IMR-90 (cell line): ENCODE measurements around the gene SLC6A13. TPM values are rescaled to one million over a fixed set of nuclear protein-coding genes. Genes with fewer than 3 reads are reported as not detected.

Experiments
- ATAC-seq: fragments of 200-7000 bp; cut with Tn5 transposase; 2 replicates; pipeline ENCODE4 v1.9.1; 2020; ENCODE audit warnings: low read depth, mild to moderate bottlenecking, moderate library complexity
- BruUV-seq: library from RNA; stranded (reverse); fragments of 400-500 nt; replicated peaks from 2 replicates; lab custom pipeline; 2021; lab: Mats Ljungman, UMichigan
- CTCF ChIA-PET: fragments of 300-600 bp; formaldehyde crosslinking; extraction: SDS; loops from one replicate; lab custom pipeline; 2021; ENCODE audit warnings: antibody characterized with exemption; lab: Yijun Ruan, JAX
- POLR2A ChIA-PET: fragments of 300-600 bp; sonication (Branson Sonifier 250); formaldehyde crosslinking; loops from one replicate; lab custom pipeline; 2022; ENCODE audit warnings: antibody characterized with exemption; ENCODE audit not compliant: unreplicated experiment; lab: Charles Lee
- DNase-seq: peaks from one replicate; pipeline ENCODE4 v3.0.0; 2013
- H2AFZ ChIP-seq: replicated peaks from 2 replicates; pipeline ENCODE3; 2013; ENCODE audit warnings: low read length, mild to moderate bottlenecking; ENCODE audit not compliant: poor library complexity
- H2AK5ac ChIP-seq: 2 replicates; pipeline ENCODE4 v1.6.1; 2013; ENCODE audit warnings: low read depth, low read length, inconsistent platforms
- H2AK9ac ChIP-seq: replicated peaks from 2 replicates; pipeline ENCODE3; 2013; ENCODE audit warnings: mild to moderate bottlenecking, low read depth, low read length, moderate library complexity; ENCODE audit not compliant: poor library complexity
- H2BK120ac ChIP-seq: 2 replicates; pipeline ENCODE4 v1.6.1; 2013; ENCODE audit warnings: low read depth, low read length, inconsistent platforms
- H2BK15ac ChIP-seq: 3 replicates; pipeline ENCODE4 v1.6.1; 2013; ENCODE audit warnings: low read depth, low read length, inconsistent platforms
- H2BK20ac ChIP-seq: 2 replicates; pipeline ENCODE4 v1.6.1; 2013; ENCODE audit warnings: low read depth, mild to moderate bottlenecking, inconsistent platforms, low read length, moderate library complexity
- H2BK5ac ChIP-seq: 2 replicates; pipeline ENCODE4 v1.6.1; 2013; ENCODE audit warnings: mild to moderate bottlenecking, low read depth, low read length, inconsistent platforms; ENCODE audit not compliant: poor library complexity, severe bottlenecking
- H3K14ac ChIP-seq: replicated peaks from 2 replicates; pipeline ENCODE4 v1.6.1; 2013; ENCODE audit warnings: low read depth, low read length, inconsistent platforms
- H3K18ac ChIP-seq: 2 replicates; pipeline ENCODE4 v1.6.1; 2013; ENCODE audit warnings: low read depth, low read length, control low read depth
- H3K23ac ChIP-seq: 2 replicates; pipeline ENCODE4 v1.6.1; 2013; ENCODE audit warnings: low read depth, low read length, inconsistent platforms
- H3K27ac ChIP-seq: 2 replicates; pipeline ENCODE4 v1.5.1; 2013; ENCODE audit warnings: mild to moderate bottlenecking, control low read depth, low read length; ENCODE audit not compliant: insufficient read depth
- H3K27me3 ChIP-seq: 2 replicates; pipeline ENCODE4 v1.6.1; 2013; ENCODE audit warnings: low read length; ENCODE audit not compliant: control insufficient read depth, insufficient read depth
- H3K36me3 ChIP-seq: 2 replicates; pipeline ENCODE4 v1.6.1; 2013; ENCODE audit warnings: low read length, mixed read lengths; ENCODE audit not compliant: control insufficient read depth, insufficient read depth
- H3K4ac ChIP-seq: 2 replicates; pipeline ENCODE4 v1.6.1; 2013; ENCODE audit warnings: low read depth, low read length, inconsistent platforms
- H3K4me1 ChIP-seq: 2 replicates; pipeline ENCODE4 v1.6.1; 2013; ENCODE audit warnings: low read length, mixed read lengths; ENCODE audit not compliant: control insufficient read depth, insufficient read depth
- H3K4me2 ChIP-seq: 2 replicates; pipeline ENCODE4 v1.6.1; 2013; ENCODE audit warnings: low read depth, mild to moderate bottlenecking, control low read depth, low read length, moderate library complexity
- H3K4me3 ChIP-seq: 2 replicates; pipeline ENCODE4 v1.5.1; 2013; ENCODE audit warnings: low read depth, mild to moderate bottlenecking, control low read depth, low read length, moderate library complexity; ENCODE audit not compliant: insufficient read depth
- H3K56ac ChIP-seq: 2 replicates; pipeline ENCODE4 v1.6.1; 2013; ENCODE audit warnings: low read length, inconsistent platforms; ENCODE audit not compliant: insufficient read depth; ENCODE audit errors: extremely low read depth
- H3K79me1 ChIP-seq, 2 experiments: 2 replicates each; pipeline ENCODE4 v1.6.1; 2013; ENCODE audit warnings: low read length in 2 of 2, inconsistent platforms in 1 of 2, low read depth in 1 of 2
- H3K9ac ChIP-seq: 2 replicates; pipeline ENCODE4 v1.6.1; 2013; ENCODE audit warnings: low read depth, low read length, control low read depth
- H3K9me1 ChIP-seq: 2 replicates; pipeline ENCODE4 v1.6.1; 2013; ENCODE audit warnings: low read length, inconsistent platforms; ENCODE audit not compliant: insufficient read depth
- H3K9me3 ChIP-seq: 2 replicates; pipeline ENCODE4 v1.6.1; 2013; ENCODE audit warnings: low read length; ENCODE audit not compliant: control insufficient read depth, insufficient read depth
- H4K20me1 ChIP-seq: 2 replicates; pipeline ENCODE4 v1.6.1; 2013; ENCODE audit warnings: low read length, inconsistent platforms; ENCODE audit not compliant: insufficient read depth
- H4K5ac ChIP-seq: 2 replicates; pipeline ENCODE4 v1.6.1; 2013; ENCODE audit warnings: mild to moderate bottlenecking, low read depth, low read length, control low read depth
- H4K8ac ChIP-seq, 2 experiments: 2 replicates each; pipeline ENCODE4 v1.6.1; 2013; ENCODE audit warnings: low read depth in 2 of 2, low read length in 2 of 2, control low read depth in 1 of 2, inconsistent platforms in 1 of 2
- H4K91ac ChIP-seq: 2 replicates; pipeline ENCODE4 v1.6.1; 2013; ENCODE audit warnings: low read depth, low read length, inconsistent platforms; ENCODE audit not compliant: insufficient read depth
- CEBPB ChIP-seq: IDR thresholded peaks from 2 replicates; pipeline ENCODE4 v1.6.1; 2012; ENCODE audit warnings: low read depth, low read length, improper control_type of control experiment
- CHD1 ChIP-seq: IDR thresholded peaks from 2 replicates; pipeline ENCODE4 v1.6.1; 2012; ENCODE audit warnings: low read depth, low read length, improper control_type of control experiment
- FOS ChIP-seq: fragments of 150-350 bp; IDR thresholded peaks from 2 replicates; pipeline ENCODE4 v1.6.1; 2016; ENCODE audit warnings: low read depth, low read length
- MAZ ChIP-seq: IDR thresholded peaks from 2 replicates; pipeline ENCODE4 v1.6.1; 2012; ENCODE audit warnings: low read depth, mild to moderate bottlenecking, low read length, improper control_type of control experiment, moderate library complexity, borderline replicate concordance
- MXI1 ChIP-seq: IDR thresholded peaks from 2 replicates; pipeline ENCODE4 v1.6.1; 2012; ENCODE audit warnings: low read depth, mild to moderate bottlenecking, low read length, moderate library complexity, borderline replicate concordance
- POLR2A ChIP-seq: IDR thresholded peaks from 2 replicates; pipeline ENCODE4 v1.6.1; 2012; ENCODE audit warnings: mild to moderate bottlenecking, low read depth, low read length
- RCOR1 ChIP-seq: IDR thresholded peaks from 2 replicates; pipeline ENCODE4 v1.6.1; 2012; ENCODE audit warnings: mild to moderate bottlenecking, low read length, improper control_type of control experiment; ENCODE audit not compliant: insufficient replicate concordance
- RFX5 ChIP-seq: IDR thresholded peaks from 2 replicates; pipeline ENCODE4 v1.8.0; 2012; ENCODE audit warnings: low read depth, mild to moderate bottlenecking, low read length, moderate library complexity
- SMC3 ChIP-seq: fragments of 150-350 bp; IDR thresholded peaks from 2 replicates; pipeline ENCODE4 v1.6.1; 2016; ENCODE audit warnings: low read depth, mild to moderate bottlenecking, antibody characterized with exemption, low read length, moderate library complexity
- WGBS, 2 experiments: methylation state at CpG; one replicate each; pipeline versions ENCODE4 v1.1.5 to v1.1.7; 2013; ENCODE audit warnings: missing lambda C conversion rate in 2 of 2; ENCODE audit not compliant: insufficient read length in 1 of 2; ENCODE audit errors: extremely low coverage in 2 of 2; 5-methylcytosine and 5-hydroxymethylcytosine counted together
- dilution Hi-C: fragments of 300-500 bp; cut with HindIII; formaldehyde crosslinking; loops from one replicate; pipeline ENCODE4 v1.14.3; 2018; ENCODE audit warnings: low sequenced_read_pairs; ENCODE audit not compliant: unreplicated experiment
- in situ Hi-C: fragments of 300-500 bp; cut with MboI; formaldehyde crosslinking; loops from 3 replicates; pipeline ENCODE4 v1.14.3; 2019; ENCODE audit warnings: low sequenced_read_pairs, inconsistent platforms, mixed read lengths
- intact Hi-C: fragments of 100-400 bp; cut with micrococcal nuclease; formaldehyde crosslinking; loops from 2 replicates; pipeline ENCODE4 v1.10.0; 2022
- polyA plus RNA-seq, 3 experiments: library from polyadenylated mRNA; depleted of rRNA; stranded (reverse); fragments of >200 nt; gene quantifications; 2 replicates each; pipeline ENCODE4 v1.2.3, GENCODE V29; 2012; ENCODE audit warnings: low replicate concordance in 1 of 3
- total RNA-seq: library from RNA; depleted of rRNA; stranded (reverse); fragments of >200 nt; gene quantifications from 2 replicates; pipeline ENCODE4 v1.2.3, GENCODE V29; 2012
- TF ChIP-seq, protein P1 (sequence below): conservative IDR thresholded peaks from 2 replicates; pipeline ENCODE4 v1.5.1; 2012; ENCODE audit warnings: mild to moderate bottlenecking, low read depth, low read length, improper control_type of control experiment
- TF ChIP-seq, protein P2 (sequence below): fragments of 150-350 bp; IDR thresholded peaks from 2 replicates; pipeline ENCODE4 v1.6.1; 2016; ENCODE audit warnings: low read depth, mild to moderate bottlenecking, low read length, moderate library complexity, borderline replicate concordance

Gene SLC6A13
- total and polyA plus RNA-seq, 2 of the 4 experiments (the other 2 are of a cell fraction) = under 0.01 to 0.10 TPM

DNA sequence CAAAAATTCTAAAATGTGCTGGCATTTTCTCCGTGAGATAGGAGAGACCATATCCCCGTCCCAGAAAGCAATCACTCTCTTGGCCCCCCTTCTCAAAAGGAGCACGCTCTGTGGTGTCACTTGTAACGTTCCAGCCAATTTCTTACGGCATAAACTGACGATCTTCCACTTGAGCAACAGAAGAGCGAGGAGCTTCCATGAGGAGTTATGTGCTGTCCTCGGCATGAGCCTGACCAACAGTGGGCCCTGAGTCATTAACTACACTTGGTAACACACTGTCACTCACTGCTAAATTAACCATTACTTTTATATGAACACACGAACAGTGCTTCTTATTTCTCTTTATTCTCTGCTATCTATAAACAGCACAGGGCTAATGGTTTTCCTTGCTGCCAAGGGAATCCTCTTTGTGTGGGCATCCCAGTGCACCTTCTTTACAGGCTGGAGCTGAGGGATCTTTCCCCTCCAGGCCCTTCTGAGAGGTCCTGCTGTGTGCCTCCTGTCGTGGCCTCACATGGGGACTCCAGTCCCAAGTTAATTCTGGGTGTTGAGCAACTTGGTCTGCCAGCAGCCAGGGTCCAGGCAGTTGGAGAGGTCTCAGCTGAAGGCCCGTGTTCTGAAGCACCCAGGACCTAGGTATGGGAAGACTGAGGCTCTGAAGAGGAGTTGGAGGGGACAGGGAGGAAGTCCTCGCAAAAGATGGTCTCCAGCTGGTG, 9.4 kb downstream of the SLC6A13 start:
- dilution Hi-C loops = no loop called here
- H2AK5ac ChIP-seq = no peak overlapping the region
- no peak overlapping the region for H2BK20ac ChIP-seq
- peak overlapping the region; percentile 48 for H2AFZ ChIP-seq
- ATAC-seq (no peak), DNase-seq (no peak)
- no peak for TF ChIP-seq CEBPB
- TF ChIP-seq CHD1 = no peak
- TF ChIP-seq, protein P1, sequence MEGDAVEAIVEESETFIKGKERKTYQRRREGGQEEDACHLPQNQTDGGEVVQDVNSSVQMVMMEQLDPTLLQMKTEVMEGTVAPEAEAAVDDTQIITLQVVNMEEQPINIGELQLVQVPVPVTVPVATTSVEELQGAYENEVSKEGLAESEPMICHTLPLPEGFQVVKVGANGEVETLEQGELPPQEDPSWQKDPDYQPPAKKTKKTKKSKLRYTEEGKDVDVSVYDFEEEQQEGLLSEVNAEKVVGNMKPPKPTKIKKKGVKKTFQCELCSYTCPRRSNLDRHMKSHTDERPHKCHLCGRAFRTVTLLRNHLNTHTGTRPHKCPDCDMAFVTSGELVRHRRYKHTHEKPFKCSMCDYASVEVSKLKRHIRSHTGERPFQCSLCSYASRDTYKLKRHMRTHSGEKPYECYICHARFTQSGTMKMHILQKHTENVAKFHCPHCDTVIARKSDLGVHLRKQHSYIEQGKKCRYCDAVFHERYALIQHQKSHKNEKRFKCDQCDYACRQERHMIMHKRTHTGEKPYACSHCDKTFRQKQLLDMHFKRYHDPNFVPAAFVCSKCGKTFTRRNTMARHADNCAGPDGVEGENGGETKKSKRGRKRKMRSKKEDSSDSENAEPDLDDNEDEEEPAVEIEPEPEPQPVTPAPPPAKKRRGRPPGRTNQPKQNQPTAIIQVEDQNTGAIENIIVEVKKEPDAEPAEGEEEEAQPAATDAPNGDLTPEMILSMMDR = no peak
- TF ChIP-seq RCOR1 = no peak
- TF ChIP-seq MXI1 = no peak
- TF ChIP-seq SMC3 = no peak
- no peak for TF ChIP-seq RFX5
- TF ChIP-seq, protein P2, sequence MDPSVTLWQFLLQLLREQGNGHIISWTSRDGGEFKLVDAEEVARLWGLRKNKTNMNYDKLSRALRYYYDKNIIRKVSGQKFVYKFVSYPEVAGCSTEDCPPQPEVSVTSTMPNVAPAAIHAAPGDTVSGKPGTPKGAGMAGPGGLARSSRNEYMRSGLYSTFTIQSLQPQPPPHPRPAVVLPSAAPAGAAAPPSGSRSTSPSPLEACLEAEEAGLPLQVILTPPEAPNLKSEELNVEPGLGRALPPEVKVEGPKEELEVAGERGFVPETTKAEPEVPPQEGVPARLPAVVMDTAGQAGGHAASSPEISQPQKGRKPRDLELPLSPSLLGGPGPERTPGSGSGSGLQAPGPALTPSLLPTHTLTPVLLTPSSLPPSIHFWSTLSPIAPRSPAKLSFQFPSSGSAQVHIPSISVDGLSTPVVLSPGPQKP = no peak
- TF ChIP-seq POLR2A = no peak
- no peak for TF ChIP-seq FOS
- no peak for TF ChIP-seq MAZ
- intact Hi-C loops = no loop called here
- H3K9me3 ChIP-seq = no peaks in the 10 kb centered on the region
- no peak overlapping the region for H3K56ac ChIP-seq
- POLR2A ChIA-PET = no interaction called here
- no peaks in the 10 kb centered on the region for H3K36me3 ChIP-seq
- no peak overlapping the region for H2BK120ac ChIP-seq
- BruUV-seq = no TSS peak
- no peaks in the 10 kb centered on the region for H3K79me1 ChIP-seq
- no peak overlapping the region for H3K23ac ChIP-seq
- no peak overlapping the region for H3K4me3 ChIP-seq
- no peak overlapping the region for H3K4ac ChIP-seq
- CTCF ChIA-PET = no interaction called here
- peaks cover 42% of the 10 kb centered on the region for H3K27me3 ChIP-seq
- H4K91ac ChIP-seq = no peak overlapping the region
- WGBS, 2 experiments = no CpG with 5 or more reads among the region's 12 CpGs
- no peaks in the 10 kb centered on the region for H4K20me1 ChIP-seq
- in situ Hi-C loops = no loop called here
- H2AK9ac ChIP-seq = no peak overlapping the region
- H3K18ac ChIP-seq = no peak overlapping the region
- no peaks in the 10 kb centered on the region for H3K4me1 ChIP-seq
- H3K27ac ChIP-seq = no peak overlapping the region
- 0 out of 2 replicates have a peak, but pooled peaks cover 2% of the 10 kb centered on the region for H3K9me1 ChIP-seq
- H4K8ac ChIP-seq = no peak overlapping the region
- no peak overlapping the region for H4K5ac ChIP-seq
- no peak overlapping the region for H2BK15ac ChIP-seq
- H2BK5ac ChIP-seq = no peak overlapping the region
- no peak overlapping the region for H3K4me2 ChIP-seq
- H3K14ac ChIP-seq = no peak overlapping the region
- no peak overlapping the region for H3K9ac ChIP-seq
